GM12878 (cell line): ENCODE results near the gene ELMO3. TPM values are rescaled to one million over a fixed set of nuclear protein-coding genes. Genes with fewer than 3 reads are reported as not detected.

ENCODE experiments used
- ATF2 ChIP-seq: IDR thresholded peaks from 2 replicates; pipeline ENCODE4 v1.6.1; 2012; ENCODE audit warnings: low read length, inconsistent platforms
- BMI1 ChIP-seq: fragments of 450-650 bp; IDR thresholded peaks from 2 replicates; pipeline ENCODE4 v1.6.1; 2016; ENCODE audit warnings: mild to moderate bottlenecking, moderate library complexity, borderline replicate concordance
- HDAC2 ChIP-seq: fragments of 200-600 bp; sonication (generic); IDR thresholded peaks from 2 replicates; pipeline ENCODE4 v1.6.1; 2017
- JUND ChIP-seq: IDR thresholded peaks from 2 replicates; pipeline ENCODE4 v1.6.1; 2012; ENCODE audit warnings: low read depth, mild to moderate bottlenecking, low read length, improper control_type of control experiment, moderate library complexity
- MEF2A ChIP-seq: IDR thresholded peaks from 2 replicates; pipeline ENCODE4 v1.6.1; 2011; ENCODE audit warnings: low read depth, mild to moderate bottlenecking, low read length, moderate library complexity; ENCODE audit not compliant: insufficient read depth
- MTA2 ChIP-seq: fragments of 450-650 bp; IDR thresholded peaks from 2 replicates; pipeline ENCODE4 v1.6.1; 2016; ENCODE audit warnings: low read depth, mild to moderate bottlenecking, moderate library complexity
- RBBP5 ChIP-seq: fragments of 200-600 bp; sonication (generic); conservative IDR thresholded peaks from 2 replicates; pipeline ENCODE4 v1.6.1; 2016
- SP1 ChIP-seq: IDR thresholded peaks from one replicate; pipeline ENCODE4 v1.6.1; 2011; ENCODE audit warnings: low read depth, low read length
- SREBF2 ChIP-seq: IDR thresholded peaks from 2 replicates; pipeline ENCODE4 v1.6.1; 2012; ENCODE audit warnings: mild to moderate bottlenecking, low read length
- polyA plus RNA-seq, 11 experiments: library from polyadenylated mRNA; depleted of rRNA in 4 of 11; unstranded in 6 of 11; stranded (reverse) in 5 of 11; fragments of >200 nt; fragmentation: Nextera tagmentation in 4 of 11; fragmentation: Illumina TruSeq in 1 of 11; extraction: Ambion mirVana in 4 of 11; extraction: Trizol in 1 of 11; gene quantifications; 1 replicate in 1 of 11; 2 replicates in 10 of 11; pipeline versions ENCODE4 v1.2.1 to v1.2.3, GENCODE V29; 2011 to 2016; ENCODE audit warnings: inconsistent platforms in 2 of 11, missing spikeins in 2 of 11, low read depth in 1 of 11
- total RNA-seq, 4 experiments: library from RNA; depleted of rRNA in 3 of 4; stranded (reverse); fragments of >200 nt in 3 of 4; fragmentation: Illumina TruSeq in 1 of 4; extraction: Trizol in 1 of 4; gene quantifications; 2 replicates each; pipeline versions ENCODE4 v1.2.1 to v1.2.3, GENCODE V29; 2013 to 2021
- TF ChIP-seq, protein P1 (sequence below): fragments of 450-650 bp; IDR thresholded peaks from 2 replicates; pipeline ENCODE4 v1.6.1; 2017; ENCODE audit warnings: mild to moderate bottlenecking, moderate library complexity

Gene ELMO3
- total and polyA plus RNA-seq, 10 of the 15 experiments (the other 5 are each of a cell fraction or from before 2014, with no cell fraction given) = 0.05 to 4.7 (median 0.96) TPM; not detected in 1

GRCh38 chr16:67215706-67216105 is 16.8 kb downstream of the ELMO3 start (continued):
- TF ChIP-seq, protein P1, sequence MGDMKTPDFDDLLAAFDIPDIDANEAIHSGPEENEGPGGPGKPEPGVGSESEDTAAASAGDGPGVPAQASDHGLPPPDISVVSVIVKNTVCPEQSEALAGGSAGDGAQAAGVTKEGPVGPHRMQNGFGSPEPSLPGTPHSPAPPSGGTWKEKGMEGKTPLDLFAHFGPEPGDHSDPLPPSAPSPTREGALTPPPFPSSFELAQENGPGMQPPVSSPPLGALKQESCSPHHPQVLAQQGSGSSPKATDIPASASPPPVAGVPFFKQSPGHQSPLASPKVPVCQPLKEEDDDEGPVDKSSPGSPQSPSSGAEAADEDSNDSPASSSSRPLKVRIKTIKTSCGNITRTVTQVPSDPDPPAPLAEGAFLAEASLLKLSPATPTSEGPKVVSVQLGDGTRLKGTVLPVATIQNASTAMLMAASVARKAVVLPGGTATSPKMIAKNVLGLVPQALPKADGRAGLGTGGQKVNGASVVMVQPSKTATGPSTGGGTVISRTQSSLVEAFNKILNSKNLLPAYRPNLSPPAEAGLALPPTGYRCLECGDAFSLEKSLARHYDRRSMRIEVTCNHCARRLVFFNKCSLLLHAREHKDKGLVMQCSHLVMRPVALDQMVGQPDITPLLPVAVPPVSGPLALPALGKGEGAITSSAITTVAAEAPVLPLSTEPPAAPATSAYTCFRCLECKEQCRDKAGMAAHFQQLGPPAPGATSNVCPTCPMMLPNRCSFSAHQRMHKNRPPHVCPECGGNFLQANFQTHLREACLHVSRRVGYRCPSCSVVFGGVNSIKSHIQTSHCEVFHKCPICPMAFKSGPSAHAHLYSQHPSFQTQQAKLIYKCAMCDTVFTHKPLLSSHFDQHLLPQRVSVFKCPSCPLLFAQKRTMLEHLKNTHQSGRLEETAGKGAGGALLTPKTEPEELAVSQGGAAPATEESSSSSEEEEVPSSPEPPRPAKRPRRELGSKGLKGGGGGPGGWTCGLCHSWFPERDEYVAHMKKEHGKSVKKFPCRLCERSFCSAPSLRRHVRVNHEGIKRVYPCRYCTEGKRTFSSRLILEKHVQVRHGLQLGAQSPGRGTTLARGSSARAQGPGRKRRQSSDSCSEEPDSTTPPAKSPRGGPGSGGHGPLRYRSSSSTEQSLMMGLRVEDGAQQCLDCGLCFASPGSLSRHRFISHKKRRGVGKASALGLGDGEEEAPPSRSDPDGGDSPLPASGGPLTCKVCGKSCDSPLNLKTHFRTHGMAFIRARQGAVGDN = no peak
- TF ChIP-seq BMI1 = no peak
- no peak for TF ChIP-seq JUND
- no peak for TF ChIP-seq ATF2
- no peak for TF ChIP-seq HDAC2
- no peak for TF ChIP-seq MEF2A
- TF ChIP-seq MTA2 = no peak
- no peak for TF ChIP-seq SREBF2
- no peak for TF ChIP-seq SP1
- TF ChIP-seq RBBP5 = no peak
- TF ChIP-seq, all 136 proteins: peak for 0
